SK-N-SH treated with all-trans-retinoic acid at 6 μM for 48 hours (cell line): ENCODE results near the gene TSSK3.
A peak's percentile ranks its signal among the peaks of the same experiment; 100 is the strongest.

Source experiments
- ATAC-seq: fragments of 200-7000 bp; cut with Tn5 transposase; 3 replicates; pipeline ENCODE4 v1.9.1; 2020; ENCODE audit warnings: mild to moderate bottlenecking, moderate library complexity
- ARNTL ChIP-seq: fragments of 450-650 bp; formaldehyde crosslinking; IDR thresholded peaks from 2 replicates; pipeline ENCODE4 v1.5.0; 2020; ENCODE audit warnings: low read depth, mild to moderate bottlenecking, moderate library complexity, borderline replicate concordance
- BACH2 ChIP-seq: fragments of 250-450 bp; sonication (Bioruptor Pico); IDR thresholded peaks from 2 replicates; pipeline ENCODE4 v1.9.0; 2021; ENCODE audit warnings: mild to moderate bottlenecking, borderline replicate concordance
- CSDC2 ChIP-seq: fragments of 250-450 bp; sonication (Bioruptor Pico); IDR thresholded peaks from 2 replicates; pipeline ENCODE4 v1.5.0; 2020; ENCODE audit warnings: mild to moderate bottlenecking, moderate library complexity
- ESRRG ChIP-seq: fragments of 250-450 bp; sonication (Bioruptor Pico); IDR thresholded peaks from 2 replicates; pipeline ENCODE4 v1.6.1; 2021; ENCODE audit warnings: mild to moderate bottlenecking
- GLIS3 ChIP-seq: fragments of 250-450 bp; sonication (Bioruptor Pico); IDR thresholded peaks from 2 replicates; pipeline ENCODE4 v1.5.0; 2020; ENCODE audit warnings: mild to moderate bottlenecking, moderate library complexity
- OSR1 ChIP-seq: fragments of 250-450 bp; sonication (Bioruptor Pico); IDR thresholded peaks from 2 replicates; pipeline ENCODE4 v1.8.0; 2022; ENCODE audit warnings: moderate library complexity, mild to moderate bottlenecking, inconsistent platforms
- PATZ1 ChIP-seq: fragments of 250-450 bp; sonication (Bioruptor Pico); IDR thresholded peaks from 2 replicates; pipeline ENCODE4 v1.8.0; 2020; ENCODE audit warnings: mild to moderate bottlenecking, moderate library complexity, borderline replicate concordance
- POU6F1 ChIP-seq: fragments of 250-450 bp; sonication (Bioruptor Pico); IDR thresholded peaks from 2 replicates; pipeline ENCODE4 v1.8.0; 2021; ENCODE audit warnings: low read depth, mild to moderate bottlenecking, moderate library complexity, borderline replicate concordance
- SNAI2 ChIP-seq: fragments of 250-450 bp; sonication (Bioruptor Pico); IDR thresholded peaks from 2 replicates; pipeline ENCODE4 v1.5.0; 2020; ENCODE audit warnings: mild to moderate bottlenecking, moderate library complexity
- TCF4 ChIP-seq: fragments of 250-450 bp; sonication (Bioruptor Pico); IDR thresholded peaks from 2 replicates; pipeline ENCODE4 v1.8.0; 2021; ENCODE audit warnings: mild to moderate bottlenecking, moderate library complexity, borderline replicate concordance
- TOX ChIP-seq: fragments of 250-450 bp; sonication (Bioruptor Pico); IDR thresholded peaks from 2 replicates; pipeline ENCODE4 v1.8.0; 2021; ENCODE audit warnings: mild to moderate bottlenecking, moderate library complexity, borderline replicate concordance
- ZC3H10 ChIP-seq: fragments of 250-450 bp; sonication (Bioruptor Pico); IDR thresholded peaks from 2 replicates; pipeline ENCODE4 v1.5.1; 2021; ENCODE audit warnings: mild to moderate bottlenecking, moderate library complexity
- ZFP3 ChIP-seq: fragments of 250-450 bp; sonication (Bioruptor Pico); IDR thresholded peaks from 2 replicates; pipeline ENCODE4 v1.5.0; 2020; ENCODE audit warnings: mild to moderate bottlenecking, moderate library complexity
- ZFP30 ChIP-seq: fragments of 450-650 bp; formaldehyde crosslinking; IDR thresholded peaks from 2 replicates; pipeline ENCODE4 v1.5.0; 2022; ENCODE audit warnings: mild to moderate bottlenecking, moderate library complexity
- ZNF70 ChIP-seq: fragments of 450-650 bp; formaldehyde crosslinking; IDR thresholded peaks from 2 replicates; pipeline ENCODE4 v1.5.0; 2020; ENCODE audit warnings: mild to moderate bottlenecking, moderate library complexity
- ZNF8 ChIP-seq: fragments of 450-650 bp; formaldehyde crosslinking; IDR thresholded peaks from 2 replicates; pipeline ENCODE4 v1.5.0; 2020; ENCODE audit warnings: mild to moderate bottlenecking, moderate library complexity
- TF ChIP-seq, protein P1 (sequence below): fragments of 250-450 bp; sonication (Bioruptor Pico); IDR thresholded peaks from 2 replicates; pipeline ENCODE4 v1.5.1; 2021; ENCODE audit warnings: mild to moderate bottlenecking, moderate library complexity
- TF ChIP-seq, protein P2 (sequence below): fragments of 250-450 bp; sonication (Bioruptor Pico); IDR thresholded peaks from 2 replicates; pipeline ENCODE4 v1.5.1; 2020; ENCODE audit warnings: low read depth, mild to moderate bottlenecking, moderate library complexity

The TSSK3 gene

GRCh38 chr1:32333251-32333963, 28.9 kb upstream of the TSSK3 start:
- ATAC-seq = no peak
- TF ChIP-seq POU6F1 (no peak), ARNTL (CRISPR knock-in tag) (no peak), ZFP3 (CRISPR knock-in tag) (no peak), CSDC2 (CRISPR knock-in tag) (no peak), ZNF70 (CRISPR knock-in tag) (no peak), PATZ1 (no peak), BACH2 (CRISPR knock-in tag) (no peak)

- ATAC-seq = peak; percentile 24
- no peak for TF ChIP-seq ZFP30
- TF ChIP-seq ZFP3 (CRISPR knock-in tag) = no peak
- TF ChIP-seq TOX (CRISPR knock-in tag) = no peak
- TF ChIP-seq BACH2 (CRISPR knock-in tag) = no peak
- no peak for TF ChIP-seq GLIS3 (CRISPR knock-in tag)
- TF ChIP-seq ESRRG (CRISPR knock-in tag) = no peak
- no peak for TF ChIP-seq SNAI2 (CRISPR knock-in tag)
- TF ChIP-seq, protein P1, sequence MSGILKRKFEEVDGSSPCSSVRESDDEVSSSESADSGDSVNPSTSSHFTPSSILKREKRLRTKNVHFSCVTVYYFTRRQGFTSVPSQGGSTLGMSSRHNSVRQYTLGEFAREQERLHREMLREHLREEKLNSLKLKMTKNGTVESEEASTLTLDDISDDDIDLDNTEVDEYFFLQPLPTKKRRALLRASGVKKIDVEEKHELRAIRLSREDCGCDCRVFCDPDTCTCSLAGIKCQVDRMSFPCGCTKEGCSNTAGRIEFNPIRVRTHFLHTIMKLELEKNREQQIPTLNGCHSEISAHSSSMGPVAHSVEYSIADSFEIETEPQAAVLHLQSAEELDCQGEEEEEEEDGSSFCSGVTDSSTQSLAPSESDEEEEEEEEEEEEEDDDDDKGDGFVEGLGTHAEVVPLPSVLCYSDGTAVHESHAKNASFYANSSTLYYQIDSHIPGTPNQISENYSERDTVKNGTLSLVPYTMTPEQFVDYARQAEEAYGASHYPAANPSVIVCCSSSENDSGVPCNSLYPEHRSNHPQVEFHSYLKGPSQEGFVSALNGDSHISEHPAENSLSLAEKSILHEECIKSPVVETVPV (CRISPR knock-in tag) = no peak
- TF ChIP-seq PATZ1 = no peak
- TF ChIP-seq ZNF70 (CRISPR knock-in tag) = no peak
- TF ChIP-seq OSR1 (CRISPR knock-in tag) = no peak
Observed at GRCh38 chr1:32334274-32334861, 28.0 kb upstream of the TSSK3 start.

- peak; percentile 62 for ATAC-seq
Observed at GRCh38 chr1:32334864-32335534, 27.3 kb upstream of the TSSK3 start.

DNA sequence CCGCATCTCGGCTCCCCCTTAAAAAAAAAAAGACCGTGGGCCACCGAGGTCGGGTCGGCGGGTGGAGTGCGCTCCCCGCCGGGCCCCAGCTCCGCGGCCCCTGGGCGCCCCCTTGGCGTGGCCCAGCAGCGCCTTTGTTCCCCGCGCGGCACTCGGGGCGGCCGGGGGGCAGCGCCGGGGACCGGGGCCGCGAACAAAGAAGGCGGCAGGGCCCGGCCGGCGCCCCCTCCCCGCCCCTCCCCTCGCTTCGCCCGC, 26.9 kb upstream of the TSSK3 start:
- ATAC-seq = peak; percentile 3; the same call in 2 of the 3 replicates
- TF ChIP-seq CSDC2 (CRISPR knock-in tag) (no peak), ZFP30 (no peak), PATZ1 (no peak), TCF4 (no peak), ZNF8 (CRISPR knock-in tag) (no peak), ZC3H10 (CRISPR knock-in tag) (no peak), ARNTL (CRISPR knock-in tag) (no peak), ZNF70 (CRISPR knock-in tag) (no peak)
- TF ChIP-seq, protein P2, sequence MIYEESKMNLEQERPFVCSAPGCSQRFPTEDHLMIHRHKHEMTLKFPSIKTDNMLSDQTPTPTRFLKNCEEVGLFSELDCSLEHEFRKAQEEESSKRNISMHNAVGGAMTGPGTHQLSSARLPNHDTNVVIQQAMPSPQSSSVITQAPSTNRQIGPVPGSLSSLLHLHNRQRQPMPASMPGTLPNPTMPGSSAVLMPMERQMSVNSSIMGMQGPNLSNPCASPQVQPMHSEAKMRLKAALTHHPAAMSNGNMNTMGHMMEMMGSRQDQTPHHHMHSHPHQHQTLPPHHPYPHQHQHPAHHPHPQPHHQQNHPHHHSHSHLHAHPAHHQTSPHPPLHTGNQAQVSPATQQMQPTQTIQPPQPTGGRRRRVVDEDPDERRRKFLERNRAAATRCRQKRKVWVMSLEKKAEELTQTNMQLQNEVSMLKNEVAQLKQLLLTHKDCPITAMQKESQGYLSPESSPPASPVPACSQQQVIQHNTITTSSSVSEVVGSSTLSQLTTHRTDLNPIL (CRISPR knock-in tag) = no peak

More at GRCh38 chr1:32334864-32335534, 27.3 kb upstream of the TSSK3 start:
- no peak for TF ChIP-seq ZFP30
- 0 out of 2 replicates have a peak, but pooled peaks have one; percentile 42 for TF ChIP-seq PATZ1
- TF ChIP-seq BACH2 (CRISPR knock-in tag) = no peak
